ENCODE results near the gene LHB. TPM values are rescaled to one million over a fixed set of nuclear protein-coding genes. Genes with fewer than 3 reads are reported as not detected.

Gene LHB
- total RNA-seq, 1 donor from 2014 or later, result not detected

- TF ChIP-seq CTCF (IDR thresholded peaks at IDR 0.05; ENCODE audit: unreplicated experiment), result no peak
- peaks cover 16% of the 10 kb centered on the region for H3K4me1 Mint-ChIP-seq
- no peak for DNase-seq (ENCODE audit: low spot score in 2 of 2, unreplicated experiment in 2 of 2)
- H3K4me3 Mint-ChIP-seq, result no peak overlapping the region
- no peak overlapping the region for H3K27ac Mint-ChIP-seq
- no peaks in the 10 kb centered on the region for H3K9me3 Mint-ChIP-seq
- peaks cover 28% of the 10 kb centered on the region for H3K36me3 Mint-ChIP-seq
- H3K27me3 Mint-ChIP-seq (ENCODE audit: low read depth), result no peaks in the 10 kb centered on the region
These were observed 28.6 kb downstream of the LHB start for GRCh38 chr19:48988286-48988685.

- H3K36me3 Mint-ChIP-seq, result peaks cover 31% of the 10 kb centered on the region
- no peaks in the 10 kb centered on the region for H3K27me3 Mint-ChIP-seq (ENCODE audit: low read depth)
- no peak overlapping the region for H3K27ac Mint-ChIP-seq
- H3K4me3 Mint-ChIP-seq, result no peak overlapping the region
- DNase-seq (ENCODE audit: low spot score in 2 of 2, unreplicated experiment in 2 of 2), result no peak
- no peaks in the 10 kb centered on the region for H3K9me3 Mint-ChIP-seq
- H3K4me1 Mint-ChIP-seq, result peaks cover 14% of the 10 kb centered on the region
- no peak for TF ChIP-seq CTCF (IDR thresholded peaks at IDR 0.05; ENCODE audit: unreplicated experiment)
These were observed 29.6 kb downstream of the LHB start for GRCh38 chr19:48987323-48987722.

GRCh38 chr19:48986211-48986610 is 30.7 kb downstream of the LHB start:
- H3K4me1 Mint-ChIP-seq, result peaks cover 9% of the 10 kb centered on the region
- TF ChIP-seq CTCF (IDR thresholded peaks at IDR 0.05; ENCODE audit: unreplicated experiment), result no peak
- peaks cover 34% of the 10 kb centered on the region for H3K36me3 Mint-ChIP-seq
- H3K9me3 Mint-ChIP-seq, result no peaks in the 10 kb centered on the region
- H3K27me3 Mint-ChIP-seq (ENCODE audit: low read depth), result no peaks in the 10 kb centered on the region
- no peak overlapping the region for H3K27ac Mint-ChIP-seq
- no peak for DNase-seq (ENCODE audit: low spot score in 2 of 2, unreplicated experiment in 2 of 2)
- H3K4me3 Mint-ChIP-seq, result no peak overlapping the region

GRCh38 chr19:48985711-48986110 is 31.2 kb downstream of the LHB start:
- H3K27me3 Mint-ChIP-seq (ENCODE audit: low read depth), result no peaks in the 10 kb centered on the region
- no peak for TF ChIP-seq CTCF (IDR thresholded peaks at IDR 0.05; ENCODE audit: unreplicated experiment)
- H3K9me3 Mint-ChIP-seq, result no peaks in the 10 kb centered on the region
- DNase-seq (ENCODE audit: low spot score in 2 of 2, unreplicated experiment in 2 of 2), result no peak
- H3K4me3 Mint-ChIP-seq, result no peak overlapping the region
- peaks cover 5% of the 10 kb centered on the region for H3K4me1 Mint-ChIP-seq
- peaks cover 34% of the 10 kb centered on the region for H3K36me3 Mint-ChIP-seq
- H3K27ac Mint-ChIP-seq, result no peak overlapping the region

- H3K36me3 Mint-ChIP-seq, result peaks cover 31% of the 10 kb centered on the region
- H3K27ac Mint-ChIP-seq, result no peak overlapping the region
These were observed 34.6 kb downstream of the LHB start for GRCh38 chr19:48982280-48982679.

More at GRCh38 chr19:48982280-48982679, 34.6 kb downstream of the LHB start:
- Mint-ChIP-seq H3K9me3 (no peaks in the 10 kb centered on the region), H3K4me3 (no peak overlapping the region), H3K4me1 (no peaks in the 10 kb centered on the region), H3K27me3 (ENCODE audit: low read depth) (no peaks in the 10 kb centered on the region)
- no peak for TF ChIP-seq CTCF (IDR thresholded peaks at IDR 0.05; ENCODE audit: unreplicated experiment)
- no peak for DNase-seq (ENCODE audit: low spot score in 2 of 2, unreplicated experiment in 2 of 2)

Measured in mesothelial cell of epicardium (in vitro differentiated cells).